ENCODE data around the gene COL21A1. TPM values are rescaled to one million over a fixed set of nuclear protein-coding genes. Genes with fewer than 3 reads are reported as not detected.

Gene COL21A1
- total RNA-seq, 3 donors from 2014 or later, result 0.80 to 2.9 (median 1.5) TPM

- no peak overlapping the region for H3K4me3 ChIP-seq
- no peak overlapping the region for H3K27ac ChIP-seq
These were observed 98.7 kb downstream of the COL21A1 start for GRCh38 chr6:56148488-56149186.

DNA sequence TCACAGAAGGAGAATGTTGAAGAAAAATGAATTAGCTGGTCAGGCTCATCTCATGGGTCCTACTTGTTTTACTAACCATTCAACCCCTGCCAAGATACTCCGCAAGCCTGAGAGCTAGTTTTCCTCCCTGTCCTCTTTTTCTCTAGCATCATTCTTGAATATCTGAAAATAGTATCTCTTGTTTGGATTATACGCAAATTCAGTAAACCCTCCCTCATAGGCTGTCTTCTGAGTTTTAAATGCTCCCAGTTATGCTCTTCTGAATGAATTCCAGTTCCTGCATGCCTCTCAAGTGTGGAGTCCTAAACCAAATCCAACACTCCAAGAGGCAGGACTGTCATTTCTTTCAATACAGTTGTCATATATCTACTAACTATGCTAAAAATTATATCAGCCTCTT is 99.6 kb downstream of the COL21A1 start:
- no peaks in the 10 kb centered on the region for H3K36me3 ChIP-seq
- H3K4me1 ChIP-seq, result no peaks in the 10 kb centered on the region
- no peaks in the 10 kb centered on the region for H3K27me3 ChIP-seq
- H3K9me3 ChIP-seq, result peaks cover 0 to 7% of the 10 kb centered on the region in 2 donors
- intact Hi-C loops (cut with DNase I; ENCODE audit: low total_unique reads), result no loop called here
- no peak overlapping the region for H3K27ac ChIP-seq
- H3K4me3 ChIP-seq, result no peak overlapping the region
- TF ChIP-seq POLR2AphosphoS5 (IDR thresholded peaks at IDR 0.05), result no peak
- no peak for TF ChIP-seq CTCF (IDR thresholded peaks at IDR 0.05)
- TF ChIP-seq POLR2A (IDR thresholded peaks at IDR 0.05), result no peak
- no peak for DNase-seq (ENCODE audit: low spot score in 2 of 2)

More at GRCh38 chr6:56148488-56149186, 98.7 kb downstream of the COL21A1 start:
- intact Hi-C loops (cut with DNase I; ENCODE audit: low total_unique reads), result no loop called here
- H3K27me3 ChIP-seq, result no peaks in the 10 kb centered on the region
- TF ChIP-seq POLR2A (IDR thresholded peaks at IDR 0.05), result no peak
- no peak for TF ChIP-seq POLR2AphosphoS5 (IDR thresholded peaks at IDR 0.05)
- no peak for TF ChIP-seq CTCF (IDR thresholded peaks at IDR 0.05)
- no peak for DNase-seq (ENCODE audit: low spot score in 2 of 2)
- H3K9me3 ChIP-seq, result peaks cover 4 to 8% of the 10 kb centered on the region in 2 donors
- no peaks in the 10 kb centered on the region for H3K4me1 ChIP-seq
- H3K36me3 ChIP-seq, result no peaks in the 10 kb centered on the region

GRCh38 chr6:56146086-56146485 is 101.3 kb downstream of the COL21A1 start:
- TF ChIP-seq CTCF (IDR thresholded peaks at IDR 0.05) (no peak), POLR2A (IDR thresholded peaks at IDR 0.05) (no peak), POLR2AphosphoS5 (IDR thresholded peaks at IDR 0.05) (no peak)
- no peaks in the 10 kb centered on the region for H3K36me3 ChIP-seq
- H3K4me3 ChIP-seq, result no peak overlapping the region
- no peak for DNase-seq (ENCODE audit: low spot score in 2 of 2)
- H3K9me3 ChIP-seq, result no peaks in the 10 kb centered on the region
- no peak overlapping the region for H3K27ac ChIP-seq
- intact Hi-C loops (cut with DNase I; ENCODE audit: low total_unique reads), result no loop called here
- no peaks in the 10 kb centered on the region for H3K4me1 ChIP-seq
- no peaks in the 10 kb centered on the region for H3K27me3 ChIP-seq

- DNase-seq (ENCODE audit: low spot score in 2 of 2), result no peak
- no peaks in the 10 kb centered on the region for H3K9me3 ChIP-seq
- H3K27ac ChIP-seq, result no peak overlapping the region
- no peaks in the 10 kb centered on the region for H3K36me3 ChIP-seq
- intact Hi-C loops (cut with DNase I; ENCODE audit: low total_unique reads), result no loop called here
- no peaks in the 10 kb centered on the region for H3K4me1 ChIP-seq
- no peak for TF ChIP-seq POLR2AphosphoS5 (IDR thresholded peaks at IDR 0.05)
- TF ChIP-seq POLR2A (IDR thresholded peaks at IDR 0.05), result no peak
- no peak for TF ChIP-seq CTCF (IDR thresholded peaks at IDR 0.05)
- no peaks in the 10 kb centered on the region for H3K27me3 ChIP-seq
- no peak overlapping the region for H3K4me3 ChIP-seq
These were observed 101.8 kb downstream of the COL21A1 start for GRCh38 chr6:56145616-56146015.

- Histone ChIP-seq H3K4me1 (no peaks in the 10 kb centered on the region), H3K27ac (no peak overlapping the region), H3K27me3 (no peaks in the 10 kb centered on the region), H3K36me3 (no peaks in the 10 kb centered on the region), H3K4me3 (no peak overlapping the region), H3K9me3 (no peaks in the 10 kb centered on the region)
- intact Hi-C loops (cut with DNase I; ENCODE audit: low total_unique reads), result no loop called here
- no peak for DNase-seq (ENCODE audit: low spot score in 2 of 2)
- TF ChIP-seq POLR2A (IDR thresholded peaks at IDR 0.05), result no peak
- no peak for TF ChIP-seq POLR2AphosphoS5 (IDR thresholded peaks at IDR 0.05)
- TF ChIP-seq CTCF (IDR thresholded peaks at IDR 0.05), result no peak
These were observed 102.6 kb downstream of the COL21A1 start for GRCh38 chr6:56144538-56145324.

Data from breast epithelium (tissue), 4 donors.